SKM-1 (cell line): ENCODE measurements around the gene ABHD1.

ENCODE experiments used
- DNase-seq: peaks from one replicate; lab custom pipeline; 2025; ENCODE audit not compliant: unreplicated experiment; lab: John Stamatoyannopoulos, UW

ABHD1 gene

DNA sequence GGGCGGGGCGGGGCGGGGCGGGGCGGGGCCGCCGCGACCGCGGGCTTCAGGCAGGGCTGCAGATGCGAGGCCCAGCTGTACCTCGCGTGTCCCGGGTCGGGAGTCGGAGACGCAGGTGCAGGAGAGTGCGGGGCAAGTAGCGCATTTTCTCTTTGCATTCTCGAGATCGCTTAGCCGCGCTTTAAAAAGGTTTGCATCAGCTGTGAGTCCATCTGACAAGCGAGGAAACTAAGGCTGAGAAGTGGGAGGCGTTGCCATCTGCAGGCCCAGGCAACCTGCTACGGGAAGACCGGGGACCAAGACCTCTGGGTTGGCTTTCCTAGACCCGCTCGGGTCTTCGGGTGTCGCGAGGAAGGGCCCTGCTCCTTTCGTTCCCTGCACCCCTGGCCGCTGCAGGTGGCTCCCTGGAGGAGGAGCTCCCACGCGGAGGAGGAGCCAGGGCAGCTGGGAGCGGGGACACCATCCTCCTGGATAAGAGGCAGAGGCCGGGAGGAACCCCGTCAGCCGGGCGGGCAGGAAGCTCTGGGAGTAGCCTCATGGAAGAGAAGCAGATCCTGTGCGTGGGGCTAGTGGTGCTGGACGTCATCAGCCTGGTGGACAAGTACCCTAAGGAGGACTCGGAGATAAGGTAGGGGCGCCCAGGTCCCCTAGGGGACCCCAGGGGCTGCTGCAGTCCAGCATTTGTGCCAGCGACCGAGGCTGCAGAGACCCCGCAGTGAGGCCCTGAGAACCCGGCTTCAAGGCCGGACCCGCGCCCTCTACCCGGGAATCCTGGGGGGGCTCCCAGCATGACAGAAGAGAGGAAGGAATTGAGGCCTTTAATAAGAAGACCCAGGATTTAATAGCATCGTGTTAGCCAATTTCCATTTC is 36.7 kb upstream of the ABHD1 start, which contains the start of gene KHK:
TSS of gene KHK (plus strand) at position 49 of the 870 bp plus-strand sequence. CDS start at position 537, 488 bp downstream.
- no peak for DNase-seq

DNA sequence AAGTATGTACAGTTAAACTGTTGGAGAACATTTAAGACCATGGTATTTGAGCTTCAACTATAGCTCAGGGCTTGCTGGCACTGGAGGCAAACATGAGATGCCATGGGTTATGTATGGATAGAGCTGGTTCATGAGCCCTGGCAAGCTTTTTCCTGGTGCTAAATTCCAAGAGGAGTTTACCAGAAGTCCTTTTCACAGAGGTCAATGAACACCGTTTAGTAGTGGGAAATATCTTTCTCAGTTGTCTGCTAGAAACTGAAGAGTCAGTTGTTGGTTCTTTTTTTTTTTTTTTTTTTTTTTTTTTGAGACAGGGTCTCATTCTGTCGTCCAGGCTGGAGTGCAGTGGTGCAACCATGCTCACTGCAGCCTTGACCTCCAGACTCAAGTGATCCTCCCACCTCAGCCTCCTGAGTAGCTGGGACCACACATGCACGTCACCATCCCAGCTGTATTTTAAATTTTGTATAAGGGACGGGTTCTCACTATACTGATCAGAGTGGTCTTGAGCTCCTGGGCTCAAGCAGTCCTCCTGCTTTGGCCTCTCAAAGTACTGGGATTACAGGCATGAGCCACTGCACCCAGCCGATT is 35.7 kb upstream of the ABHD1 start:
- no peak for DNase-seq

DNA sequence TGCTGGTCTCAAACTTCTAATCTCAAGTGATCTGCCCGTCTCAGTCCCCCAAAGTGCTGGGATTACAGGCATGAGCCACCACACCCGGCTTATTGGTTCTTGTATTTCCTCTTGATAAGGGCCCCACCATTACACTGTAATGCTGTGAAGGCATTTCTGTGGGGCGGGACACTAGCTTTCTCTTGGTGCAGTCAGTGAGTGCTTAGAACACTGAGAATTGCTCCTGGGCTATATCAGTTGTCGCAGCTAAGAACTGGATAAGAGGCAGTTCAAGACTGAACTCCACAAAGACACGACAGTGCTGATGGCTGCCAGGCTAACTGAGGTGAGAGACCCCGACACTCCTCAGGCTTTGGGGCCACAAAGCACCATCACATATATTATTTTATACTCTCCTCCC is 35.0 kb upstream of the ABHD1 start:
- DNase-seq: no peak

DNA sequence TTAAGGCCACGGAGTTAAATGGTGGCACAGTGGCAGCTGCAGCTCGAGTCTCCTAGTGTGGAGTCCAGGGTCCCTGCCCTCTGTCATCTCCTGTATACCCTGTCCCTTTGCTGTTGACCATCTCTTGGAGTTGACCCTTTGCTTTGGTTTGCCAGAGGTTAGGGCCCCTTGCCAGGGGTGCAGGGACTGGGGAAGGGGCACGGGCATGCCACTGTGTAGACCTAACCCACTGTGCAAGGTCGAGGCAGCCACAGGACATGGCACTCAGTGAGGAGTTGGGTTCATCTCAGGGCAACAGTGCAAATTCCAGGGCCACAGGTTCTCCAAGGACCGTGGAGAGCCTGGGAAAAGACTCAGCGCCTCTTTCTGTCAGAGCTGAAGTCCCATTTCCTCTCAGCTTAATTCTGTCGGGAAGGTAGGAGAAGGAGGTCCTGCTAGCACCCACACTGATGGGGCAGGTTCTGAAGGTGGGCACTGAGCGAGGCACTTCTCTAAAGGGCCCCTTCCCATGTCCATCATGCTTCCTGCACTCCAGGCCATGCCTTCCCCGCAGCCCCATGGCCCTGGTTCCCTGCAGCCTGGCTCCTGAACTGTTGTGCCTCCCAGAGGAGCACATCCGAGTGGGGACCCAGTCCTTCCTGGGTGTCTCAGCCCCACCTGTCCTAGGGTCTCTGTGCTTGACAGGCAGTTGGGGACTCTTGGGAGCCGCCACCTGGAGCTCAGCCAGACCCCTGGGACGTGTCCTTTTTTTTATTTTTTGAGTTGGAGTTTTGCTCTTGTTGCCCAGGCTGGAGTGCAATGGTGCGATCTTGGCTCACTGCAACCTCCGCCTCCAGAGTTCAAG is 34.3 kb upstream of the ABHD1 start:
- no peak for DNase-seq

DNA sequence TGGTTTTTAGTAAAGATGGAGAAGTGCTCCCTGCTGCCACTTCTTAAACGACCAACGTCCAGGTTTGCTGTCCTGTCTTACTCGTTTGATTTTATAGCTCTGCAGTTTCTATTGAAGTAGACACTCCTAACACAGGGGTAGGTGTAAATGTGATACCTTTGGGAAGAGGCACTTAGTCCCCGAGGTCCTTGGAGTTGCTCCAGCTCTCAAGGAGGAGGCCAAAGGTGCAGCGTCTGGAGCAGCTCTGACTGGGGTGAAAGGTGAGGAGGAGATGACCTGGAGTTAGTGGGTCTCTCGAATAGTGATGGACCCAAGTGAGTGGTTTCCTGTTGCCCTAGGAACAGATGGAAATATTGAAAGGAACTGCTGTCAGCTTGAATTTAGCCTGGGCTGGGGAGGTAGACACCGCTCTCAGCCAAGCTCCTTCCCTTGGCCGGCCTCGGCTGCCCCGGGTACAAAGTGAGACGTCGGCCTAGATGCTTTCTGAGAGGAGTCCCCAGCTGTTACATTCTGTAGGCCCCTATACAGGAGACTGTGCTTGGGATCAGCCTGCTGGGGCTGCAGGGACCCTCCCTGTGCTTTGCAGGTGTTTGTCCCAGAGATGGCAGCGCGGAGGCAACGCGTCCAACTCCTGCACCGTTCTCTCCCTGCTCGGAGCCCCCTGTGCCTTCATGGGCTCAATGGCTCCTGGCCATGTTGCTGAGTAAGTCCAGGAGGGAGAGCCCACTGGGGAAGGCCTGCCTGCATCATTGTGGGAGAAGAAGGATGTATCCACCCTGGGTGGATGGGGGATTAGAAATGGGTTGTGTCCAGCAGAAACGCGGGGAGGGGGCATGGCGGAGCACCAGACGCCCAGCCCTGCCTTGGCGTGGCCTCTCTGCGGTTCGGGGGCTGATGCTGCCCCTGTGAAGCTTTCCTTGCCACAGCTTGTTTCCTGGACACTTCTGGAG is 31.6 kb upstream of the ABHD1 start:
- DNase-seq: no peak

DNA sequence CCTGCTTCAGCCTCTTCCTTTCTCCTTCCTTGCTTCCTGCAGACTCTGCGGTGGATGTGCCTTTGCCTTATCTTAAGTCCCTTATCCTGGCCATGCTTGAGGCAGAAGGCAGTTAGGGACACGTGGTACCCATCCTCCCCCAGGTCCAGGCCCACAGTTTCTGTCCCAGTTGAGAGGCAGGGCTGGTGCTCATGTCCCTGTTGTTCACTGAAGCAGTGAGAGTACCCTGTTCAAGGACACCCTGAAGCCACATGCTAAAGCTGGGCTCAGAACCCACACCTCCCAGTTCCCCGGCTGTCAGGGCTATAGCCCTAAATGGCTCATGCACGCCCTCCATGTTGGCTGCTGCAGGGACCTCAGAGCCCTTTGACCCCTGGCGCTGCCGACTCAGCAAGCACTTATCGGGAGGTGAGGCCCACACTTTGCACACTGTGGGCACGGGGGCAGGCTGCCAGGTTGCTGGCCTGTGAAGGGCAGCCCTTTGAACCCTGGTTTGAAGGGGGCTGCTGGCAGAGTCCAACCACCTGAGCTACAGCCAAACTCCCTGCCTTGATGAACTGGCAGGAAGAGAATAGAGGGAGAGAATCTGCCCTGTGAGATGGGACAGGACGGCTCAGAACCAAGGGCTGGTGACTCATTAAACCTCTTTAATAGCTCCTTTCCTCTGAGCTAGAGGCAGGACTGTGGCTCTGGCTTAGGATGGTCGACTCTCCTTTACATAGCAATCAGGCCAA is 30.8 kb upstream of the ABHD1 start:
- no peak for DNase-seq

DNA sequence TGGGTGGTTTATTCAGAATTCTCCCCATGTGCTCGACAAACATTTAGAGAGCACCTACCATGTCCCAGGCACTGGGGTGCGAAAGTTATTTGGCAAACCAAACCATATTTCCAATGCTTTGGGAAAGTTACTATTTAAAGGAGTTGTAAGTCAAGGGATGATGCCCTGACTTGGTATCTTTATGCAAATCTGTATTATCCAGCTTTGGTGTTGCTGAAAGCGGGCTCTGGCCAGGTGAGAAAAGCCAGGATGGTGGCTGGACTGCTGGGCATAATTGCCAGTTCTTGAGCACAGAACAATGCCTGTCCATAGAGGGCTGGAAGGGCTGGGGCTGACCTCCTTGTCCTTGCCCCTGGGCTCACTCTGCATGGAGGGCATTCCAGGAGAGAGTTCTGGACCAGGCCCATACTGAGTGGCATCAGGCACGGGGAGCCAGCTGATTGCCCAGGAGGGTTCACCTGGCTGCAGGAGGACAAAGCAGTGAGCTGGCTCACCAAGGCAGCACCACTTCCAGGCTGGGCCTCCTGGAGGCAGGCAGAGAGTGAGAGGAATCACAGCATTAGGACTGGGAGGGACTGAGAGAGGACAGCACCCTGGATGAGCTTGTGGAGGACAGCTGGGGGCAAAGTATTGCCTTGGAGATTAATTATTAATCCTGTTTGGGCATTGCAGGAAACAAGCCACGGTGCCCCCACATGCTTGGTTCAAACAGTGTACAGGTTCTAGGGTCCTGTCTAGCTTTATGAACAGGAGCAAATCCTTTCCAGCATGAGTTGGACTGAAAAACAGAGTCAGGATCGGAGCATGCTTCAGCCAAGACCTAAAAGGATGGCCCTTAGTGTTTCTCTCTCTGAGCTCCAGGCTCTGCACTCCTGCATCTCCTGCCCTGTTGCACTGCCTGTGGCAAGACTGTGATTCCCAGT is 29.9 kb upstream of the ABHD1 start:
- DNase-seq: no peak

DNA sequence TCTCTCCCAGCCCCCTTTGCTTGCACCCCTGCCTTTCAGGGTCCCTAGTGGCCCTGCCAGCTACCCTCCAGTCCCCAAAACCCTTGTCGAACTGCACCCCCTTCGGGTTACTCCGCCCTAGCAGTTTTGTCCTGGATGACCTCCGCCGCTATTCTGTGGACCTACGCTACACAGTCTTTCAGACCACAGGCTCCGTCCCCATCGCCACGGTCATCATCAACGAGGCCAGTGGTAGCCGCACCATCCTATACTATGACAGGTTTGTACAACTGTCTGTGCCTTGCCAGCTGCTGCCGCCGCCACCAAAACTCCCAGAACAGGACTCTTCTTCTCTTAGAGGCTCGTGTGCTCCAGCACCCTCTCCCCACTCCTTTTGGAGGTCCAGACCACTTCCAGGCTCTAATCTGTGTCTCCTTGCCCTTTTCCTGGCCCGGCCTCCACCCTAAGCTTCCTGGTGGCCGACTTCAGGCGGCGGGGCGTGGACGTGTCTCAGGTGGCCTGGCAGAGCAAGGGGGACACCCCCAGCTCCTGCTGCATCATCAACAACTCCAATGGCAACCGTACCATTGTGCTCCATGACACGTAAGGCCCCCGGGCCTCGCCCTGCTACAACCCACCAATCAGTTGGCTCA is 29.1 kb upstream of the ABHD1 start:
- DNase-seq: no peak

DNA sequence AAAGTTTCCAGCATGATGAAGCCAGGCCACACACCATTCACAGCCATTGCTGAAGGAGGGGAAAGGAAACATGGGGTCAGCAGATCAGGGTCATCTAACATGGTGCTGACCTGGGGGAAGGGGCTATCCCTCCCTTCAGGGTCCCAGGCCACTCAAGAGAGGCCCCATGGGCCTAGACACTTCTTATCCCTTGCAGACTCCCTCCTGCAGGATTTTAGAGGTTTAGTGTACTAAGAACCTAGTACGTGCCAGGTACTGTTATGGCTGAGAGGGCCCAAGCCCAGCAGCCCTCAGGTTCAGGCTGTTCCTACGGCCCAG is 28.2 kb upstream of the ABHD1 start:
- DNase-seq: no peak

DNA sequence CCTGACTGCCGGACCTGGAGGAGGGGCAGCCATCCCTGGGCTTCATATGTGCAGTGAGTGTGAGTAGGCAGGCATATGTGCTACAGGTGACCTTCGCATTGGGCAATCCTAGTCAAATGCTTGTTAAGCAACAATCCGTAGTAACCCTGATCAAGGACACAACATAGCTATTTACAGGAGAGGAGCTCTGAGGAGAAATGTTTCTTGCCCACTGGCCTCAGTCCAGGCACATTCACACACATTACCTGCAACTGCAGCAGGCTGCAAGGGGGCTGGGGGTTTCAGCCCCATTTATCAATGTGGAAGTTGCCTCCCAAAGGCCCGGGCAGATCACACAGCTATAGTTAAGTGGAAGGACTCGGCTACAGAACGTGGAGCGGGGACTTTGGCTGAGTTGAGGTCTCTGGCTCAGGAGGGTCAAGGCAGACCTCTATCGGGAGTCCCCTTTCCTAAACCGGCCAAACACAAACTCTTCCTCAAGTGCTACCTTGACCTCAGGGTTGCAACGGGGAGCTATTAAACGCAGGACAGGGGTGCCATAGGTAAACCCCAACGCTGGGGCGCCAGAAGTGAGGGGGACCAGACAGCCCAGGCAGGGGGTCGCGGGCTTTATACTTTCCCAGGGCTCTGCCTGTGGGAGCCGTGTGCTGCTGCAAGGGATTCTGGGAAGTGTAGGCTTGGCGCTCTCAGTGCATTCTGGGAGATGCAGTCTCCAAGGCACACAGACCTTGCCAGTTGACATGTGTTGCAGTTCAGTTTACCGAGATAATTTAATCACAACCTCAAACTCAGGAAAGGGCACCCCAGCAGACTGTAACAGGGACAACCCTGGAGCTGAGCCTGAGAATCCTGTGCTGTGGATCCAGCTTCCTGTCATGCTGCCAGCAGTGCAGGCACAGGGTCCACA is 27.6 kb upstream of the ABHD1 start:
- no peak for DNase-seq

DNA sequence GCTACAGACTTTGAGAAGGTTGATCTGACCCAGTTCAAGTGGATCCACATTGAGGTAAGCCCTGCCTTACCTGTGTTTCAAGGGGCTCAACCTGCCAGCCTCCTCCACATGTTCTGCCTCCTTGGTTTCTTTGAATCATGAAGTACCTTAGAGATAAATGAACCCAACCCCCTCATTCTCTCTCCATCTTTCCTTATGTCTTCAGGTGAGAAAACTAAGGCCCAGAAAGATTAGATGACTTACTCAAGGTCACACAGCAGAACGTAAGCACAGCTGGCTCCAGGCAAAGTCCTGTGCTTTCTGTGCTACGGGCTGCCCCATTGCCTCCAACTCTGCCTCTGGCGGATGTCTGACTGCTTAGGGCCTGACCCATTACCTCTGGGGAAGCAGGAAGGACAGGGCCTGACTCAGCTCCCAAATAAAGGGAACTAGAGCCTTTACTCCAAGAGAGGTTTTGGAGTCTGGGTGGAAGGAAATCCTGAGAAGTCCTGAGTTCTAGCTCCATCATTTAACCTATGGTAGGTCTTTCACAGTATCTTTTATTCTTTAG is 26.8 kb upstream of the ABHD1 start:
- no peak for DNase-seq

DNA sequence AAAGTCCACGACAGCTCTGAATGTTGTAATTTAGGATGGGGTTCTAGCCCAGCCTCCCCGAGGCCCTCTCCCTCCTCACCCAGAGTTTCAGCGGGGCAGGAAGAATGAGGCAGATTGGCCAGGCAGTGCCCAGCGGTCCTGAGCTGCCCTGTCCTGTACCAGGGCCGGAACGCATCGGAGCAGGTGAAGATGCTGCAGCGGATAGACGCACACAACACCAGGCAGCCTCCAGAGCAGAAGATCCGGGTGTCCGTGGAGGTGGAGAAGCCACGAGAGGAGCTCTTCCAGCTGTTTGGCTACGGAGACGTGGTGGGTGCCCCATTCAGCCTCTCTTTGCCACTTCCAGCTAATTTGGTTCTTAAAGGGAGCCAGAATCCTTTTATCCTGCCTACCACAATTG is 26.3 kb upstream of the ABHD1 start:
- DNase-seq: no peak

DNA sequence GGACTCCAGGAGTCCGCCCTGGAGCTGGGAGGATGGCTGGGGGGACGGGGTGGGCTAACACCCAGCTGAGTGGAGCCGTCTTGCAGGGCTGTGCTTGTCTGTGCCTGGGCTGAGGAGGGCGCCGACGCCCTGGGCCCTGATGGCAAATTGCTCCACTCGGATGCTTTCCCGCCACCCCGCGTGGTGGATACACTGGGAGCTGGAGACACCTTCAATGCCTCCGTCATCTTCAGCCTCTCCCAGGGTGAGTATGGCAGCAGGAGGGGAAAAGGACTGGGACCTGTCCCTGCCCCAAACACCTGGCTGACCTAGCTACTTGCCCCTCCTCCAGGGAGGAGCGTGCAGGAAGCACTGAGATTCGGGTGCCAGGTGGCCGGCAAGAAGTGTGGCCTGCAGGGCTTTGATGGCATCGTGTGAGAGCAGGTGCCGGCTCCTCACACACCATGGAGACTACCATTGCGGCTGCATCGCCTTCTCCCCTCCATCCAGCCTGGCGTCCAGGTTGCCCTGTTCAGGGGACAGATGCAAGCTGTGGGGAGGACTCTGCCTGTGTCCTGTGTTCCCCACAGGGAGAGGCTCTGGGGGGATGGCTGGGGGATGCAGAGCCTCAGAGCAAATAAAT is 24.2 kb upstream of the ABHD1 start:
- no peak for DNase-seq

DNA sequence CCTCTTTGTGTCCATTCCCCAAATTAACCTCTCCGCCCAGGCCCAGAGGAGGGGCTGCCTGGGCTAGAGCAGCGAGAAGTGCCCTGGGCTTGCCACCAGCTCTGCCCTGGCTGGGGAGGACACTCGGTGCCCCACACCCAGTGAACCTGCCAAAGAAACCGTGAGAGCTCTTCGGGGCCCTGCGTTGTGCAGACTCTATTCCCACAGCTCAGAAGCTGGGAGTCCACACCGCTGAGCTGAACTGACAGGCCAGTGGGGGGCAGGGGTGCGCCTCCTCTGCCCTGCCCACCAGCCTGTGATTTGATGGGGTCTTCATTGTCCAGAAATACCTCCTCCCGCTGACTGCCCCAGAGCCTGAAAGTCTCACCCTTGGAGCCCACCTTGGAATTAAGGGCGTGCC is 23.6 kb upstream of the ABHD1 start:
- DNase-seq: no peak

DNA sequence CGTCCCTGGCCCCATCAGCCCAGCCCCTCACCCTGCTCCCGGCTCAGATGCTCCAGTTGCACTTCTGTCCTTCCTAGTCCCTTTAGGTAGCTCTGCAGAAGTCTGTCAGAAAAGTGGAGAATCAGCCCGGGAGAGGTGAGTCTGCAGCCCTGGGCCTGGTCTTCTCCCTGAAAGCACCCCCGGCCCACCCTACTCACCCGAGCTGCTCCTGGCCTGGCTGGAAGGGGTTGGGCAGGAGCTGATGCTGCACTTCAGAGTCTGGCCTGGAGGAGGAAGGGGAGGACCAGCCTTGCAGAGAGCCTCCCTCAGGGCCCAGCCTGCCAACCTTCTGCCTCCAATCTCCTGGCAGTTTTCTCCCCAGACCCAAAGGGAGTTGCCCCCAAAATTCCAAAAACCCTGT is 21.3 kb upstream of the ABHD1 start:
- no peak for DNase-seq

DNA sequence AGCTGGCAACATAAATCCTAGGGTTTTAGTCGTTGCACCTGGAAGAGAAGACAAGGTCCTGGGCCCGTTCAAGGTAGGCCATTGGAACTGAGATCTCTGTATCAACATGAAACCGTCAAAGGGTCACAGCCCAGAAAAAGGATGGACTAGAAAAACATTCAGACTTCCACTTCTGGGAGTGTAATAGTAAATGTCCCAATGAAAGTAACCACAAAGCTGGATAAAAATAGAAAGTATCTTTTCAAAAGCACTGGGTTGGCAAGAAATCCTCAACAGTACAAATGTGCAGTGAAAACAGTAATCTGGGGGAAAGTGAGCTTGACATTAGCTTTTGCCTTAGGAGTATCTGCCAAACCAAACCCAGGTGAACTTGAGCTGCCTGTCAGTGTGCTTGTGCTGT is 17.6 kb upstream of the ABHD1 start:
- DNase-seq: no peak

DNA sequence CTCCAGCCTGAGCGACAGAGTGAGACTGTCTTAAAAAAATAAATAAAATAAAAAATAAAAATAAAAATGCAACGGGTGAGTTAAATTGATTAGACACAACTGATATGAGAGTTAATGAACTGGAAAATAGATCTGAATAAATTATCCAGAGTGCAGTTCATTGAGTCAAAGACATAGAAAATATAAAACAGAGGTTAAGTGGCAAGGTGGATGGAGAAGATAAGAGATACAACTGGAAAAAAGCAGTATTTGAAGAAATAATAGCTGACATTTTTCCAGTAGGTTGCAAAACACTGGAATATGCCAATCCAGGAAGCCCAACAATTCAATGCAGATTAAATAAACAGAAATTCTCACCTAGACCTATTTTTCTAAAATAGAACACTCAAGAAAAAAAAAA is 15.4 kb upstream of the ABHD1 start:
- no peak for DNase-seq
